SIG-M5 treated with dmso at 0.1 percent for 504 hours (cell line): ENCODE results near the gene ZNF616.
A peak's percentile ranks its signal among the peaks of the same experiment; 100 is the strongest.

Experiments
- DNase-seq: peaks from one replicate; lab custom pipeline; 2025; ENCODE audit not compliant: unreplicated experiment; lab: John Stamatoyannopoulos, UW

The ZNF616 gene

DNA sequence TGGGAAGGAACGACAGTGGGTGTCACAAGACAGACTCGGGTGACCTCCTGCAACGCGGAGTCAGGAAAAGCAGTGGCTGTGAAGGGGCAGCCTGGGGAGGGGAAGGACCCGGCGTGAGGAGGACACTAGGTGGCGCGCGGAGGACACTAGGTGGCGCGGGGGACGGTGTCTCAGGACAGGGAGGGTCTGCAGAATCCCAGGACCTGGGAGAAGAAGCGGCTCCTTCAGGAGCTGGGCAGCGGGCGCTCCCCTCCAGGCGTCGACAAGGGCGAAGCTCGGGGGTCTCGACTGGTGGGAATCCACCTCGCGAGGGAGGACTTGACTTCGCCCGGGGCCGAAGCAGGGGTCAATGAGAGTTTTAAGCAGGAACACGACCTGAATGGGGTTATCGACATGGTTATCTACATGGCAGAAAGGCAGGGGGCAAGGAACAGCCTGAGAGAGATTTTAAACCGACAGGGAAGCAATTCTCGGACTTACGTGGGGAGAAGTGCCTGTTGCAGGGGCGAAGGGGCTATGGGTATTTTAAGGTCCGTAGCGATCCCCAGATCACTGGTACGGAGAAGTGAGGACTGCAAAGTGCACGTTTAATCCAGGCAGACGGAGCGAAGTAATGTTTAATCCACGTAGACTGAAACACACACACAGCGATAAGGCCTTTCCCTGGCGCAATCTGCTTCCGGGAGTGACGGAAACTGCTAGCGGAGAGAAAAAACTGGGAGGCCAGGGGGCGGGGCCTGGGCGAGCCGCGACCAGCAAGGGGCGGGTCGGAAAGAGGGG, at the start of gene ZNF616:
TSS of gene ZNF616 (minus strand) at position 687 of the 780 bp plus-strand sequence. CDS start 9,426 bp downstream, outside the sequence.
- peak; percentile 86 for DNase-seq

DNA sequence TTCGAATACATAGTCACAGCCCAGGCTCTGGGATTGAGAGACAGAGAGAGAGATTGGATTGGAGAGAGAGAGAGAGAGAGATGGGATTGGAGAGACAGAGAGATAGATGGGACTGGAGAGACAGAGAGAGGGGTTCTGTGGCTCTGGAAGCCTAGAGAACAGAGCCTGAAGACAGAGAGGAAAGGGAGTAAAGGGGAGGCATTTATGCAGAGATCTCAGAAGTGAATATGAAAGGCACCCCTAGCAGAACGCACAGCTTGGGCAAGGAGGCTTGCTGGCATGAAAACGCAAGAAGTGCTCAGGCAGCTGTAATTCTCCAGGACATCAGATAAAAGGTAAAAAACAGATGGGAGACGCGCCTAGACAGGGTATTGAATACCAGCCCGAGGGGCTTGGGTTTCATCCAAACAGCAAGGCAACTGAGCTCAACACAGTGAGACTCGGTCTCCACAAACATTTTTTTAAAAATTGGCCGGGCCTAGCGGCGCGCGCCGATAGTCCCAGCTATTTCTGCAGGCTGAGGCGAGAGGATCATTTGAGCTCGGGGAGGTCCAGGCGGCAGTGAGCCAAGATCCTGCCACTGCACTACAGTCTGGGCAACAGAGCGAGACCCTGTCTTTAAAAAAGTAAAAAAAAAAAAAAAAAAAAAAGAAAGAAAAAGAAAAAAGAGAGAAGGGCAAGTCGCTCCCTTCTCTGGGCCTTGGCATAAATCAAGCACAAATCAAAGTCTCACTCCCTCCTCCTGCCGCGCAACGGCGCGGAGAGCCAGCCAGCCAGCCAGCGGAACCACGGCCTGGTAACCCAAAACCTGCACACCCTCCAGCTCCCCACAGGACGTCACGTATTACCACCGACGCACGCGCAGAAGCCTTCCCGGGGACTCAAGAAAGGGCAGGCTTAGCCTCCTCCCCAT, 49.3 kb upstream of the ZNF616 start:
- no peak for DNase-seq

DNA sequence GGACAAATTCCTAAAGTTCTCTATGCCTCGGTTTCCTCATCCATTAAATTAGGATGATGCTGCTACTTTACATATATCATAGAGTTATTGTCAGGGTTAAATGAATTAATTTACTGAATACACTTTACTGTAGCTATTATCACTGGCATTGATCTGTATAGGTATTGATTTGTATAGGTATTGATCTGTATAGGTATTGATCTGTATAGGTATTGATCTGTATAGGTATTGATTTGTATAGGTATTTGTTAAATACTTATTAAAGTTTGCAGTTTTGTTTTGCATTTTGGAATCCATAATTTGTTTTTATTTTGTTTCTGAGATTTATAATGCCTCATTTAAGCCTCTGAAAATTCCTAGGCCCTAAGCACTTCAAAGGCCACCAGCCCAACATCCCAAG, 47.7 kb upstream of the ZNF616 start:
- no peak for DNase-seq

DNA sequence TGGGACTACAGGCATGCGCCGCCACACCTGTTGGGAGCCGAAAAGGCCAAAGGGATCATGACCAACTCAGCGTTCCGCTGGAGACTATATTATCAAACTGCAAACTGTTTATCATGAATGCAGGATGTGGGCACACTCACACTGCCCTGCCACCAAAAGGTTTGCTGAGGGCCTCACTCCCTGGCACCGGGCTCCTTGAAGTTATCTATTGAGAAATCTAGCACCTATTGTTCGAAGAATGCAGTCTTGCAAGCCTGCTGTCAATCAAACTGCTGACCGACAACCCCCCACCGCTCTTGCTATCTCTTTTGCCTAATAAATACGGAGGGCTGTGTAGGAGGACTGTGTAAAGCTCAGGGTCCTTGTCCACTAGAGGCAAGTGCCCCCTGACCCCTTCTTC, 36.8 kb upstream of the ZNF616 start:
- DNase-seq: no peak

DNA sequence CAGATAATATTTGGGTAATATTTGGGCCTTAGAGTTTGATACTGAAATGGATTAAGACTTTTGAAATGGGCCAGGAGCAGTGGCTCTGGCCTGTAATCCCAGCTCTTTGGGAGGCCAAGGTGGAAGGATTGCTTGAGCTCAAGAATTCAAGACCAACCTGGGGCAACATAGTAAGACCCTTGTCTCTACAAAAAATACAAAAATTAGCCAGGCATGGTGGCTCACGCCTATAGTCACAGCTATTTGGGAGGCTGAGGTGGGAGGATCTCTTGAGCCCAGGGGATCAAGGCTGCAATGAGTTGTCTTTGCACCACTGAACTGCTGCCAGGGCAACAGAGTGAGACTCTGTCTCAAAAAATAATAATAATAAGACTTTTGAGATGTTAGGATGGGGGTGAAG, 32.6 kb upstream of the ZNF616 start:
- DNase-seq: no peak

DNA sequence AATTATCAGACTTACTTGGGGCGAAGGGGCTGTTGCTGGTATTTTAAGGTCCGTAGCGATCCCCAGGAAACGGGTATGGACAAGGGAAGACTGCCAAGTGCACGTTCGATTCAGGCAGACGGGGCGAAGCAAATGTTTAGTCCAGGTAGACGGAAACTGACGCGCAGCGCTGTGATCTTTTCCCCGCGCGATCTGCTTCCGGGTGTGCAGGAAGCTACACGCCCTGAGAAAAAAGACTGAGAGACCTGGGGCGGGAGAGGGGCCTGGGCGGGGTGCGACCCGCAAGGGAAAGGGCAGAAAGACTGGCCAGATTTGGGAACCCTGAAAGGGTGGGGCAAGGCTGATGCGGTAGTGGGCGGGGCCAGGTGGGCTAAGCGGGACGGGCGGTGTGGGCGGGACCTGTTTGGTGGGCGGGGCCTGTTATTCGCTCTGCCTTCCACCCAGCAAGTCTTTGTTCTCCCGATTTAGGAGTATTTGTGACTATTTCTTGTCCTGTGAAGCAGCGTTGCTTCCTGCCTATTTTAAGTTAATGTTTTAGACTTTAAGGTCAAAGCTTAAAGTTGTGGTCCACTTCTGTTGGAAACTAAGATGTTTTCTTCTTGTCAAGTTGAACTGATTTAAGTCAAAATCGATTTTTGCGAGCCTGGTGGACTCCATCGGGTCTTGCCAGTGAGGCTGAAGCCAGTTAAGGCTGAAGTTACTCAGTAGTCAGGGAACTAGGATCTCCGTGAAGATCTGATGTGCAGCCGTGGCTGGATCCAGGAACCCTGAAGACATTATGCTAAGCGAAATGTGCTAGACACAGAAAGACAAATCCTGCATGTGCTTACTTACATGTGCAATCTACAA, 31.8 kb upstream of the ZNF616 start, which contains the start of gene ZNF836:
TSS of gene ZNF836 (minus strand) at position 301 of the 849 bp plus-strand sequence. CDS start 3,549 bp downstream, outside the sequence.
- DNase-seq: peak; percentile 16

DNA sequence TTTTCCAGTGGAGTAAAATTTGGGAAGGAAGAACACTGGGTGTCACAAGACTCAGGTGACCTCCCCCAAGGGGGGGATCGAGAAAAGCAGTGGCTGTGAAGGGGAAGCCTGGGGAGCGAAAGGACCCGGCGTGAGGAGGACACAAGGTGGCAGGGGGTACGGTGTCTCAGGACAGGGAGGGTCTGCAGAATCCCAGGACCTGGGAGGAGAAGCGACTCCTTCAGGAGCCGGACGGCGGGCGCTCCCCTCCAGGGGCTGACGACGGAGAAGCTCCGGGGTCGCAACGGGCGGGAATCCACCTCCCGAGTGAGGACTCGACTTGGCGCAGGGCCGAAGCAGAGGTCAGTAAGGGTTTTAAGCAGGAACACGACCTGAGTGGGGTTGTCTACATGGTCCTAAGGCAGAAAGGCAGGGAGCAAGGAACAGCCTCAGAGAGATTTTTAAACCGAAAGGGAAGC, 31.2 kb upstream of the ZNF616 start:
- DNase-seq: no peak

DNA sequence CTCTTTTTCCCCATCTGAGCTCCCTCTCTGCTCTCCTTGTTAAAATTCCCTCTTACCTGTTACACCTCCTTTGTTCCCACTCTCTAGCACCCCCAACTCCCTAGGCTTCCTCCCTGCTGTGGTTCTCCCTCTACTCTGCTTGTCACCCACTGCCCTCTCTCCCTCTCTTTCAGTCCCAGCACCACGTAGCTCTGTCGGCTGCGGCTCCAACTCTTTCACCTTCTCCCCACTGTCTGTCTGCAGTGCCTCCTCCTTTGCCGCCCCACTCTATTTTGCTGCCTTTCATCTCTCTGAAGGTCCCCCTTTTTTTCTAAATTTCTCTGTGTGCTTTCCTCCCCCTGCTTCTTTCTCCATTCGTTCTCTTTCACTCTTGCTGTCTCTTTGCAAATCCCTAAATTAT, 30.6 kb upstream of the ZNF616 start:
- DNase-seq: no peak

DNA sequence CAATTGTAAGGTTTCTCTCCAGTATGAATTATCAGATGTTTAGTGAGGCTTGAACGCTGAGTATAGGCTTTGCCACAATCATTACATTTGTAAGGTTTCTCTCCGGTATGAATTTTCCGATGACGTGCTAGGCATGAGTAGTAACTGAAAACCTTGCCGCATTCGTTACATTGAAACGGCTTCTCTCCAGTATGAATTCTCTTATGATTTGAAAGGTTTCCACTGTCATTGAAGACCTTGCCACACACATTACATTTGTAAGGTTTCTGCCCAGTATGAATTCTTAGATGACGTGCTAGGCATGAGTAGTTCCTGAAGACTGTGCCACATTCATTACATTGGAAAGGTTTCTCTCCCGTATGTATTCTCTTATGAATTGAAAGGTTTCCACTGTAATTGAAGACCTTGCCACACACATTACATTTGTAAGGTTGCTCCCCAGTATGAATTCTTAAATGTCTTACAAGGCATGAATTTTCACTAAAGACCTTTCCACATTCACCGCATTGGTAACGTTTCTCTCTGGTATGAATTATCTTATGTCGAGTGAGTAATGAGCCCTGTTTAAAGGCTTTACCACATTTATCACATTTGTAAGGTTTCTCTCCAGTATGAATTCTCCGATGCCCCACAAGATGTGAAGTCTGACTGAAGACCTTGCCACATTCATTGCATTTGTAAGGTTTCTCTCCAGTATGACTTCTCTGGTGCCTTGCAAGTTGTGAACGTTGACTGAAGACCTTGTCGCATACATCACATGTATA, 16.0 kb upstream of the ZNF616 start:
- DNase-seq: no peak

DNA sequence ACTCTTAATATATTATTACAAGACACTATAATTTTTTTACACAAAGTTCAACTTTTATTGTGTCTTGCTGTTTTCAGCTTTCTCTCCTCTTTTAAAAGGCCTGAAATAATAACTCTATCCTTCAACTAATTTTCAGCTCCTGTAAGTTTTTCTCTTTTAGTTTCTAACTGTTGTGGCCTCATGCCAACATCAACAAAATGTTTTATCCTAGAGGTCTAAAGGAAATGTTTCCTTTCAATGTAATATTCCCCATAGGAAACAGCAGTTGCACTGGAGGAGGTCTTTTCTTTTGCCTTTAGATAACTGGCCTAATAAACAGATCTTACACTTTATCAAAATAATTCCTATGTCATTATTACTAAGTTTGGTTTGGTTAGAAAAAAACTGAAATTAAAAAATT, 8.5 kb upstream of the ZNF616 start:
- DNase-seq: no peak

DNA sequence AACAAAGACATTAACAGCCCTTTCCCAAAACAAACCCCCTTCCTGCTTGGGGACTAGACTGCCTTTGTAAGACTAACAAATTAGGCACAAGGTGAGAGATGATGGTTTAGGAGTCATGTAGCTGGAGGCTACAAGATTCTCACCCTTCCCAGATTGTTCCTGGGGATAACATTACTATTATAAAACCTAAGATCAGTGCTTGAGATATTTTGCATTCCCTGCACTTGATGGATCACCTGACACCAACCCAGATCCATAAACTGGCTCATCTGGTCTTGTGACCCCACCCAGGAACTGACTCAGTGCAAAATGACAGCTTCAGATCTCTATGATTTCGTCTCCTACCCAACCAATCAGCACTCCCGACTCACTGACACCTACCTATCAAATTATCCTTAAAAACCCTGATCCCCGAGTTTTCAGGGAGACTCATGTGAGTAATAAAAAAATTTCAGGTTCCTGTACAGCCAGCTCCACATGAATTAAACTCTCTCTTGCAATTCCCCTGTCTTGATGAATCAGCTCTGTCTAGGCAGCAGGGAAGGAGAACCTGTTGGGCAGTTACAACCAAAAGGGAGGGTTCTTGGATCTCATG, 2.4 kb upstream of the ZNF616 start:
- DNase-seq: no peak

DNA sequence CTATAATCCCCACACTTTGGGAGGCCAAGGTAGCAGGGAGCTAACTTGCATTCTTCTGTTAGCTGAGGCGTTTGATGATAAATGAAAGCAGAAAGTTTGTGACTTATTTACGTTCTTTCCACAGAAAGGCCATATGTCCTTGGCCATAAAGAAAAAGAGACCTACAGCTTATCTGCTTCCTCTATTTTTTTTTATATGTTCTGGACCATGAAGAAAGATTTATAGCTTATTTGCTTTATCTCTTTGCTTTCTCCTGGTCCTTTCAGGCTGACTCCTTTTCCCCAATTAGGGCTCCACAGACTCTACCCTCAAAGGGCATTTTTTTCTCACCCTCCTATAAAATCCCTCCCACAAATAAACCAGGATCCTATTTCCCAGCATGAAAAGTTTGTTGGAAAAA, 1.5 kb upstream of the ZNF616 start:
- DNase-seq: no peak

DNA sequence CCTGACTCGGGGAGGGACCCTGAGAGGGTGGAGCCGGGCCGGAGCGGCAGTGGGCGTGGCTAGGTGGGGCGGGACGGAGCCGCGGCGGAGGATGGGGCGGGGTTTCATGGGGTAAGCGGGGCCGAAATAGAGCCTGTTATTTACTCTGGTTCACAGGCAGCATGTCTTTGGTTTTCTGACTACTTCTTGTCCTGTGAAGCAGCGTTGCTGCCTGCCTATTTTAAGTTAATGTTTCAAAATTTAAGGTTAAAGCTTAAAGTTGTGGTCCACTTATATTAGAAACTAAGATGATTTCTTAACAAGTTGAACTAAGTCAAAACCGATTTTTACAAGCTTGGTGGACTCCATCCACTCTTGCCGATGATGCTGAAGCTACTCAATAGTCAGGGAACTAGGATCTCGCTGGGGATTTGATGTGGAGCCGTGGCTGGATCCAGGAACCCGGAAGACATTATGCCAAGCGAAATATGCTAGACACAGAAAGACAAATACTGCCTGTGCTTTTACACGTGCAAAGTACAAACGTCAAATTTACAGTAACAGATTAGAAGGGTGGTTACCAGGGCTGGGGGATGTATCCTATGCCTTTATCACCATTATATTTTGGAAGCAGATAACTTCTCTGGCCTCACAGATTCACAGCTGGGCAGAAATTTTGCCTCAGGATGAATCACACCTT, 433 bp upstream of the ZNF616 start:
- no peak for DNase-seq

DNA sequence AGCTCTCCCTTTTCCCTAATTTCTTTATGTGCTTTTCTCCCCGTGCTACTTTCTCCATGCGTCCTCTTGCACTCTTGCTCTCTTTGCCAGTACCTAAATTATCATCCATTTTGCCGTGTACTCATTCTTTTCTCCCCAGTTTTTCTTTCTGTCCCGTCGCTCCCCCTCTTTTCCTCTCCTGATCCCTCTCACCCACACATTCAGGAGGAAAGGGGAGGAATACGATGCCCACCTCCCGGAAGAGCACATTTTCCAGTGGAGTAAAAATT, 821 bp downstream of the ZNF616 start:
- peak; percentile 51 for DNase-seq

DNA sequence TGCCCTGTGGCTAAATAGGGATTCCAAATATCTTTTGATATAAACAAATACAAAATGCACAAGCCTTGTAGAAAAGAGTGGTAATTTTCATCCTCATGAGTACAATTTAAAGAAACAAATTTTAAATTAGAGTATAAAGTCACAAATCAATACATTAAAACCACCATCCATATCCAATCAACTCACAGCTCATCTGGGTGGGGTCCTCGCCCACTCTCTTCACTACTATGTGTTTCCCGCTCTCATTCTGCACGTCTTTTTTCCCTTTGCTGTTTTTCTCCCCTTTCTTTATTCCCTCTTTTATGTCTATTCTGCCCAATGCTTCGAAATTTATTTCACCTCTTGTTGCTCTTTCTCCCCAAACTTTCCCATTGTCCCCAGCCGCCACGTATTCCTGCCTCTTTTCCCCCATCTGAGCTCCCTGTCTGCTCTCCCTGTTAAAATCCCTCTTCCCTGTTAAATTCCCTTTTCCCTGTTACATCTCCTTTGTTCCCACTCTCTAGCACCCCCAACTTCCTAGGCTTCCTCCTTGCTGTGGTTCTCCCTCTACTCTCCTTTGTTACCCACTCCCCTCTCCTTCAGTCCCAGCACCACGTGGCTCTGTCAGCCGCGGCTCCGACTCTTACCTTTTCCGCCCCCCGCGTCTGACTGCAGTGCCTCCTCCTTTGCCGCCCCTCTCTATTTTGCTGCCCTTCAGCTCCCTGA, 1.3 kb downstream of the ZNF616 start:
- no peak for DNase-seq

DNA sequence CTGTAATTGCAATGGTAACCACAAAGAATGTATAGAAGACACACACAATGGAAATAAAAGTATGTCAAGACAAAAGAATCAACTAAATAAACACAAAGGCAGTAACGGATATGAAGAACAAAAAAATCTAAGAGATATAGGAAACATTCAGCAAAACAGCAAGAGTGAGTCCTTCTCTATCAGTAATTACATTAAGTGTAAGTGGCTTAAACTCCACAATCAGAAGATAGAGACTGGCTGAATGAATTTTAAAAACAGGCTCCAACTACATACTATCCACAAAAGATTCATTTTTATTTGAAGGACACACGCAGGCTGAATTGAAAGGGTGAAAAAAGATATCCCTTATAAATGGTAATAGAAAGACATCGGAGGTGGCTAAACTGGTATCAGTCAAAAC, 19.5 kb downstream of the ZNF616 start:
- DNase-seq: no peak

DNA sequence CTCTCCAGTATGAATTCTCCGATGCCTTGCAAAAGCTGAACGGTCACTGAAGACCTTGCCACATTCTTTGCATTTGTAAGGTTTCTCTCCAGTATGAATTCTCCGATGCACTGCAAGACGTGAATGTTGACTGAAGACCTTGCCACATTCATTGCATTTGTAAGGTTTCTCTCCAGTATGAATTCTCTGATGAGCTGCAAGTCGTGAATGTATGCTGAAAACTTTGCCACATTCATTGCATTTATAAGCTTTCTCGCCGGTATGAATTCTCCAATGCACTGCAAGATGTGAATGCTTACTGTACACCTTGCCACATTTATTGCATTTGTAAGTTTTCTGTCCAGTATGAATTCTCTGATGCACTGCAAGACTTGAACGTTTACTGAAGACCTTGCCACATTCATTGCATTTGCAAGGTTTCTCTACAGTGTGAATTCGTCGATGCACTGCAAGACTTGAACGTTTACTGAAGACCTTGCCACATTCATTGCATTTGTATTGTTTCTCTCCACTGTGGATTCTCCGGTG, 24.1 kb downstream of the ZNF616 start:
- no peak for DNase-seq

DNA sequence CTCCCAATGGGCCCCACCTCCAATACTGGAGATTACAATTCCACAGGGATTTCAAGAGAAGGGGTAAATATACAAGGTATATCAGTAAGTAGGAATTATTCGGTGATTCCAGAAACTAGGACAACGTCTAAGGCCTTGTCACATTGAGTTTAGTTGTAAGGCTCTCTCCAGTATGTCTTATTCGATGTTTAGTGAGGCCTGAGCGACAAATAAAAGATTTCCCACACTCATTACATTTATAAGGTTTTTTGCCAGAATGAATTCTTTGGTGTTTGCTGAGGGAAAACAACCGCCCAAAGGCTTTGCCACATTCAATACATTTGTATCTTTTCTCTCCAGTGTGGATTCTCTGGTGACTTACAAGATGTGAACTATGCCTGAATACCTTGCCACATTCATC, 25.0 kb downstream of the ZNF616 start:
- DNase-seq: no peak

DNA sequence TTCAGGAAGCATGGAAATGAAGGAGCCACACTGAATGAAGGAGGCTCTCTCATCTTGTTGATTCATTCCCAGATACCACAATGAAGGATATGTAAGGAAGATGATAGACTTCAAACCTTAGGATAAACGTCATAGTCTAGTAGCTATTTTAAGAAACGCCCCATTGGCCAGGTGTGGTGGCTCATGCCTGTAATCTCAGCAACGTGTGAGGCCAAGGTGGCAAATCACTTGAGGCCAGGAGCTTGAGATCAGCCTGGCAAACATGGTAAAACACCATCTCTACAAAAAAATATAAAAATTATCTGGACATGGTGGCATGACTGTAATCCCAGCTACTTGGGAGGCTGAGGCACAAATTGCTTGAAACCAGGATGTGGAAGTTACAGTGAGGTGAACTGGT, 27.1 kb downstream of the ZNF616 start:
- DNase-seq: no peak
